ENCODE data around the gene MECR.
"Not testable (repeated sequence)": the region's sequence is repeated elsewhere in the genome, so short reads cannot be mapped to it uniquely, and the experiment has no call there.

Gene MECR

DNA sequence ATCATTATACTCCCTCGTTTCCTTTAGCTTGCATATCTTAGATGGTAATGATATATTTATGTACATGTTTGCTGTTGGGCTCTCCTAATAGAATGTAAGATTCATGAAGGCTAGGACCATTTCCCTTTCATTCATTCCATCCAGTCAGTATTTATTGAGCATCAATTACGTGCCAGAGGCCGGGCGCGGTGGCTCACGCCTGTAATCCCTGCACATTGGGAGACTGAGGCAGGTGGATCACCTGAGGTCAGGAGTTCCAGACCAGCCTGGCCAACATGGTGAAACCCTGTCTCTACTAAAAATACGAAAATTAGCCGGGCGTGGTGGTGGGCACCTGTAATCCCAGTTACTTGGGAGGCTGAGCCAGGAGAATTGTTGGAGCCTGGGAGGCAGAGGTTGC is 4.1 kb upstream of the MECR start:
- DNase-seq: not testable (repeated sequence)

DNA sequence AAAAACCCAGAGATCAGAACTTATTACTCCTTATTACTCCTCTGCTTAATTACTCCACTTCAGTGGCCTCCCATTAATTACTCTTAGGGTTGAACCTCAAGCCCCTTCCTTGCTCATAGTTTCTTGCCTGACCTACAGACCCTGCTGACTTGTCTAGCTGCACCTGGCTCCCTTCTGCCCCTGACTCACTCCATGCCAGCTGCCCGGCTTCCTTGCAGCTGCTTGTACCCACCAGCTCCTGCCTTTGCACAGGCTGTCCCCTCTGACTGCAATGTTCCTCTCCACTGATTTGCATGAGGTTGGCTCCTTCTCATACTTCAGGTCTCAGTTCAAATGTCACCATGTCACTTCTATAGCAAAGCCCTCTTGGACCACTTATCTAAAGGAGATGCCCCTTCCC is 3.7 kb upstream of the MECR start:
- DNase-seq: no peak

- DNase-seq: no peak
Observed at GRCh38 chr1:29233693-29234092, 3.0 kb upstream of the MECR start.

GRCh38 chr1:29232387-29232786 is 1.7 kb upstream of the MECR start:
- DNase-seq: no peak

DNA sequence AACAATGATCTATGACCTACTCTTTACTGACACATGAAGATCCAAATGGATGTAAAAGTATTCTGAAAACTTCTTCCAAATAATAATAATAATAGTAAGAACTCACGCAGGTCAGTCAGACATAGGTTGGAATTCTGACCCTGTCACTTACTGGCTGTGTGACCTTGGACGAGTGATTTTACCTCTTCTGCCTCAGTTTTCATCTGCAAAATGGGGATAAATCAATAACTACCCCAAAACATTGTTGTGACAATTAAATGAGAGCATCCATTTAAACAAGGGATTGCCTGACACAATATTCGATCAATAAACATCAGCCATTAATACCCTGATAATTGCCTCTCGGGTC is 556 bp downstream of the MECR start:
- no peak for DNase-seq

- DNase-seq: no peak
Observed at GRCh38 chr1:29227511-29227910, 3.2 kb downstream of the MECR start.

GRCh38 chr1:29225361-29225760 is 5.4 kb downstream of the MECR start:
- DNase-seq: no peak

GRCh38 chr1:29224356-29224837 is 6.3 kb downstream of the MECR start:
- DNase-seq: no peak

DNA sequence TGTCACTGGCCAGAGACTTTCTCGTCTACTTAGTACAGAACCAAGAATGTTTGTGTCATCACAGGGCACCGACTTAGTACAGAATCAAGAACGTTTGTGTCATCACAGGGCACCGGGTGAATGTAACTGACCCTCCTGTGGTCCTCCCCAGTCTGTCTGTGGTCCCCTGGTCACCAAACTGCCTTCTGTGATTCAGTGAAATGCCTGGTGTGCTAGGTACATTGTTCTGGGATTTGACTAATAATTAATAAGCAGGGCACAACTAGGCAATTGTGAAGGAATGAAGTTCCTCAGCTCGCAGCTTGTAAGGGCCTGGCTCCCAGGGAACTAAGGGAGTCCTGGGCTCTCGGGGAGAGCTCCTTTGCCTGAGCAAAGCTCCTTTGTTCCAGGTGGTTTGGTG is 7.2 kb downstream of the MECR start:
- DNase-seq: no peak

DNA sequence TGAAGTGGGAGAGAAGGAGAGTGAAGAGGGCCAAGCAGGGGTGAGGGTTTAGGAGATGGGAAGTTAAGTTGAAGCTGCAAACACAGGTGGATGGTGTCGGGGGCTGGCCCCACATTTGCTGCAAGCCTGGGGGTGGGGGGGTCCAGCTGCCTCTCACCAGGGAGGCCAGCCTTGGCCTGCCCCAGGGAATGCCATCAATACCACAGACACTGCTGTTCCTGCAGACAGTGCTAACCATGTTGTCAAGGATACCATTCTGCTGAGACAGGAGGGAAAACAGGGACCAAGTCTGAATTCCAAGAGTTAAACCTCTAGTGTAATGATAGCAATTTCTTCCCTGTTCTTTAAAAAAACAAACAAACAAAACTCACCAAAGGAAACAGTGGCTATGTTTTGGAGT is 8.0 kb downstream of the MECR start:
- no peak for DNase-seq

GRCh38 chr1:29222260-29222659 is 8.5 kb downstream of the MECR start:
- DNase-seq: not testable (repeated sequence)

GRCh38 chr1:29221296-29221695 is 9.4 kb downstream of the MECR start:
- no peak for DNase-seq

DNA sequence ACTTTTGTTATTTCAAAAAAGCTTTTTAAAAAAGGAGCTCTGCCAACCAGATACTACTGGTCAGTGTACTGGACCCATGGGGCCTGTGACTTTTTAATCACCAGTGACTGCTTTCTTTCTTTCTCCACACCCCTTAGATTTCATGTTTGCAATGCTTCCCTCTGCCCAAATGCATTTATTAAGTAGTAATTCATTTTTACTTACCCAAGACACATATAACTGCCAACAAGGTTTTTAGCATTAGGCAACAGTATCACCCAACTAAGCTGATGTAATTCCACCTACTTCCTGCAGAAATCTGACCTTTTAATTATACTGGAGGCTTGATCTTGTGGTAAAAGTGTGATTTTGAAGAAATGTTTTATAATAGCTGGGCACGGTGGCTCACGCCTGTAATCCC is 12.5 kb downstream of the MECR start:
- DNase-seq: no peak

DNA sequence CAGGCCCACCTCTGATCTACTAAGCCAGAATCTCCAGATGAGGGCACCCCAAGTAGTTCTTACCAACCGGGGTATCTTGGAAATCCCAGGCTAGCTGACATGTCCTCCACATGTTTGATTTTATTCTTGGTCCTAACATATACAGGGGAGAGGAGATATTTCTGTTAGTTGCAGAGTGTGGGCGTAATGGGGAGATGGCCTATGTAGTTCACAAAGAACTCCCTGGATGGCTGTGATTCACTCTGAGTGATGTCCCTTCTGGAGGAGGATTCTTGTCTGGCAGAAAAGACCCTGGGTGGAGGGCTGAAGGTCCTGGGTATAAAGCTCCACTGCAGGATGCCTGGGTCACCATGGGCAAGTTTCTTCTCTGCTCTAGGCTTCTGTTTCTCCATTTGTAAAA is 13.1 kb downstream of the MECR start:
- no peak for DNase-seq

- peak in 1 of 2 experiments; percentile 47 for DNase-seq
Observed at GRCh38 chr1:29213055-29213454, 17.7 kb downstream of the MECR start.

- DNase-seq: peak; percentile 82 to 94
Observed at GRCh38 chr1:29211086-29212030, 19.4 kb downstream of the MECR start.

GRCh38 chr1:29210278-29211085 is 20.3 kb downstream of the MECR start:
- peak; percentile 92 to 99 for DNase-seq

GRCh38 chr1:29209173-29209572 is 21.6 kb downstream of the MECR start:
- no peak for DNase-seq

DNA sequence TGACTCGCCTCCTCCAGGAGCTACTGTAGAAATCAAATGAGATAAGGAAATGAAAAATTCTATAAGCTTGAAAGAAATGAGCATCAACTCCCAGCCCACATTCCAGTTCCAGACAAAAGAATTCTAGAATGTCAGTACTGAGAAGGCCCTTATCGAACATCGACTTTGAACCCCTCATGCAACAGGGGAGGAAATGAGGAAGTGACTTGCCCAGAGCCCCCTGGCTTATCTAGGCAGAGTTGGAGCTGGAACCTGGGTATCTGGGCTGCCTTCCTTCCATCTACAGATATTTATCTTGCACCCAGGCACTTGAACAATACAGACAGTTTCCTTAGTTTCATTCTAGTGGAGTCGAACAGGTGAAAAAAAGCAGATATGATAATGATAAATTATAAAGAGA is 22.3 kb downstream of the MECR start:
- no peak for DNase-seq

DNA sequence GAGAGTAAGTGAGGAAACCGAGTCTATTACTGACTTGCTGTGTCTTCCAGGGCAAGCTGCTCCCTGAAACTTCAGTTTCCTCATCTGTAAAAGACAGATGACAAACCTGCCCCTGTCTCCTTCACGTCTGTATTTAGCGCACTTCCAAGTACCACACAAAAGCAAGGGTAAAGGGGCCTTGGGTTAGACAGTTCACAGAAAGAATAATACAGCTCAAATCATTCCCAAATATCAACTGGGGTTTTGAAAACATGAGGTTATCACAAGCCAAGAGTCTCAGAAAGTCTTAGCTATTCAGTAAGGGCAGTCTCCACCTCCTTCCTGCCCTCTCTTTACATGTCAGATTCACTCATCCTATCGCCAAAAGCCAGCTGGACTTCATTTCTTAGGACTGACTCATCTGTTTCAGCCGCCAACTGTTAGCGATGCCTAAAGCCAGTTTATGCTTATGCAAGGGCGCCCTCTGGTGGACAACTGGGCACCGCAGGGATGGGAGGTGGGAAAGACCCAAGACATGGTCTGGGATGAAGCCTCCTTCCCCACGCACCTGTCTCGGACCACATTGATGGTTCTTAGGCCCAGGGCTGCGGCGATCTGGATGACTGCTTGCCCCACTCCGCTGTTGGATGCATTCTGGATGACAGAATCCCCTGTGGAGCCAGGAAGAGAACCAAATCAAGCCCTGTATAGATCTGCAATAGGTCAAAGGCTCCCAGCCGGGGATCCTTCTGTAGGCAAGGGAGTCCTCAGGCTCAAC is 28.0 kb downstream of the MECR start:
- peak; percentile 57 to 88 for DNase-seq

DNA sequence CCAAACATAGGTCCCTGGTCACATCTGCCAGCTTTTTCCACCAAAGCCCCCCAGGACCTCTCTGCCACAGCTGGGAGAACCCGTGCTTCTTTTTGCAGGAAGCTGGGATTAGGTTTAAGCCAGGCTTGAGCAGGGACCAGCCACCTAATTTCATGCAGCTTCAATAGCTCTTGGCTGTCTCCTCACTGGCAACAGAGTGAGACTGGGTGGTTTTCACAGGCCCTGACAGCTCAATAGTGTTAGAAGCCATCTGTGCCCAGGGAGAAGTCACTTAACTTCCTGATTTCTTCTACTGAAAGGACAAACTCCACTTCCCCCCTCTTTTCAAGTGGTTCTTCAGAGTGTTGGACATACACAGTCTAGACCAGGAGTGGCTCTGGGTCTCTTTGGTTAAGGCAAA is 28.7 kb downstream of the MECR start:
- no peak for DNase-seq

DNA sequence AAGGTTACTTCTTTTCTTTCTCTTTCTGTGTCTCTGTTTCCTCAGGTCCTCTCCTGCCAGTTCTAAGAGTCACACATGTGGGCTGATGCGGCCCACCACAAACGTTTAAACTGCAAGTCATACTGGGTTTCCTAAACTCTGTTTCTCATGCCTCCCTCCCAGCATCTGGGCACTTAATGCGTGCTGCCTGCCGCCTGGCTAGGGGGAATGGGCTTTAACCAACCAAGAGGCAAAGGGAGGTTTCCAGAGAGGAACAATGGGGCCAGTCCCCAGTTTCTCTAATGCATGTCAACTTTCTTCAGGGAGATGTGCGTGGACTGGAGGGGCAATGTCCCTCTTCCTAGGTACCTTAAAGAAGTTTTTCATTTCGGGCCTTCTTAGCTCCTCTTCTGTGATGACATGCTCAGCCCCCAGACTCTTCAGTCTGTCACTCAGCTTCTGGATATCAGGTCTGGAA is 29.1 kb downstream of the MECR start:
- DNase-seq: no peak
